Neuronal stem cell (in vitro differentiated cells): Measurements from ENCODE around the gene PCSK2.

Experiments
- DNase-seq: peaks from one replicate; pipeline ENCODE4 v3.0.0-alpha.2; 2013; ENCODE audit warnings: low spot score
- H2AFZ ChIP-seq: one replicate; pipeline ENCODE4 v1.6.1; 2013; ENCODE audit warnings: mild to moderate bottlenecking, low read length, inconsistent platforms
- H2AK5ac ChIP-seq: 2 replicates; pipeline ENCODE4 v1.6.1; 2013; ENCODE audit warnings: low read depth, mild to moderate bottlenecking, inconsistent platforms, low read length, moderate library complexity, mixed read lengths
- H2BK120ac ChIP-seq: 2 replicates; pipeline ENCODE4 v1.6.1; 2013; ENCODE audit warnings: low read depth, mild to moderate bottlenecking, inconsistent platforms, low read length, moderate library complexity, mixed read lengths
- H2BK12ac ChIP-seq: one replicate; pipeline ENCODE4 v1.6.1; 2013; ENCODE audit warnings: low read length, inconsistent platforms
- H2BK15ac ChIP-seq: 2 replicates; pipeline ENCODE4 v1.6.1; 2013; ENCODE audit warnings: mild to moderate bottlenecking, low read length, inconsistent platforms, mixed read lengths
- H2BK5ac ChIP-seq: one replicate; pipeline ENCODE4 v1.6.1; 2013; ENCODE audit warnings: inconsistent platforms, mild to moderate bottlenecking, low read length, moderate library complexity
- H3K14ac ChIP-seq: one replicate; pipeline ENCODE4 v1.6.1; 2013; ENCODE audit warnings: low read length, inconsistent platforms
- H3K18ac ChIP-seq: 2 replicates; pipeline ENCODE4 v1.6.1; 2013; ENCODE audit warnings: low read length, inconsistent platforms
- H3K23ac ChIP-seq: 2 replicates; pipeline ENCODE4 v1.6.1; 2013; ENCODE audit warnings: low read depth, mild to moderate bottlenecking, mixed read lengths, low read length, inconsistent platforms; ENCODE audit not compliant: poor library complexity
- H3K27ac ChIP-seq: replicated peaks from 3 replicates; pipeline ENCODE4 v1.5.1; 2013; ENCODE audit warnings: low read length, inconsistent platforms
- H3K27me3 ChIP-seq, 3 experiments: 2 replicates each; pipeline ENCODE4 v1.6.1; 2013; ENCODE audit warnings: low read length in 3 of 3, mild to moderate bottlenecking in 2 of 3, inconsistent platforms in 1 of 3, low read depth in 1 of 3, mixed read lengths in 1 of 3, moderate library complexity in 1 of 3; ENCODE audit not compliant: control insufficient read depth in 3 of 3, insufficient read depth in 3 of 3
- H3K36me3 ChIP-seq, 2 donors: replicated peaks in 1 of 2; 2 replicates each; pipeline ENCODE4 v1.6.1; 2013; ENCODE audit warnings: low read length in 2 of 2; ENCODE audit not compliant: control insufficient read depth in 2 of 2, insufficient read depth in 2 of 2
- H3K4ac ChIP-seq: 2 replicates; pipeline ENCODE4 v1.6.1; 2013; ENCODE audit warnings: inconsistent platforms, mild to moderate bottlenecking, low read length, moderate library complexity
- H3K4me1 ChIP-seq, 2 donors: 1 replicate in 1 of 2; 2 replicates in 1 of 2; pipeline ENCODE4 v1.6.1; 2013; ENCODE audit warnings: low read length in 2 of 2, low read depth in 1 of 2; ENCODE audit not compliant: control insufficient read depth in 2 of 2, insufficient read depth in 1 of 2
- H3K4me2 ChIP-seq: one replicate; pipeline ENCODE4 v1.6.1; 2013; ENCODE audit warnings: mild to moderate bottlenecking, low read length, inconsistent platforms; ENCODE audit not compliant: insufficient read depth, poor library complexity, severe bottlenecking
- H3K4me3 ChIP-seq, 2 donors: 2 replicates each; pipeline ENCODE4 v1.5.1; 2013; ENCODE audit warnings: low read length in 2 of 2, mild to moderate bottlenecking in 2 of 2, inconsistent platforms in 1 of 2, moderate library complexity in 1 of 2
- H3K79me1 ChIP-seq: one replicate; pipeline ENCODE4 v1.6.1; 2013; ENCODE audit warnings: low read depth, mild to moderate bottlenecking, inconsistent platforms, low read length, moderate library complexity
- H3K9ac ChIP-seq: one replicate; pipeline ENCODE4 v1.6.1; 2013; ENCODE audit warnings: mild to moderate bottlenecking, low read depth, low read length, inconsistent platforms; ENCODE audit not compliant: poor library complexity
- H3K9me3 ChIP-seq, 2 donors: replicated peaks in 1 of 2; 2 replicates each; pipeline versions ENCODE3 to v1.6.1; 2013; ENCODE audit warnings: low read length in 2 of 2, mild to moderate bottlenecking in 2 of 2, inconsistent platforms in 1 of 2, low read depth in 1 of 2, mixed read lengths in 1 of 2, moderate library complexity in 1 of 2; ENCODE audit not compliant: control insufficient read depth in 2 of 2, insufficient read depth in 1 of 2
- H4K8ac ChIP-seq: one replicate; pipeline ENCODE4 v1.6.1; 2013; ENCODE audit warnings: low read depth, mild to moderate bottlenecking, inconsistent platforms, low read length, moderate library complexity
- H4K91ac ChIP-seq: one replicate; pipeline ENCODE4 v1.6.1; 2013; ENCODE audit warnings: low read length, low read depth, mild to moderate bottlenecking, inconsistent platforms; ENCODE audit not compliant: poor library complexity
- WGBS, 2 donors: extraction: QIAGEN DNeasy Blood & Tissue Kit; methylation state at CpG; one replicate each; pipeline ENCODE4 v1.1.7; 2013; ENCODE audit warnings: missing lambda C conversion rate in 2 of 2, mixed read lengths in 1 of 2; ENCODE audit not compliant: insufficient read length in 2 of 2, insufficient replicate concordance in 1 of 2; ENCODE audit errors: extremely low coverage in 2 of 2; 5-methylcytosine and 5-hydroxymethylcytosine counted together

The PCSK2 gene

GRCh38 chr20:17493173-17493572 lies 266.3 kb downstream of the PCSK2 start:
- Histone ChIP-seq H2AFZ (no peak overlapping the region), H3K27ac (no peak overlapping the region), H3K36me3 (no peaks in the 10 kb centered on the region), H2AK5ac (no peak overlapping the region), H3K79me1 (no peaks in the 10 kb centered on the region), H3K4me3 (no peak overlapping the region), H2BK5ac (no peak overlapping the region), H3K4me1 (no peaks in the 10 kb centered on the region), H3K4me2 (no peak overlapping the region), H2BK12ac (no peak overlapping the region), H3K4ac (no peak overlapping the region), H3K9ac (no peak overlapping the region), H4K8ac (no peak overlapping the region), H3K23ac (no peak overlapping the region), H4K91ac (no peak overlapping the region), H2BK15ac (no peak overlapping the region), H2BK120ac (no peak overlapping the region), H3K14ac (no peak overlapping the region), H3K9me3 (no peaks in the 10 kb centered on the region), H3K18ac (no peak overlapping the region), H3K27me3 (peaks cover 0 to 28% (median 0%) of the 10 kb centered on the region in 3 experiments)
- DNase-seq, result no peak
- WGBS, 2 donors, result no CpG with 5 or more reads among the region's 2 CpGs

GRCh38 chr20:17494201-17494600 lies 267.4 kb downstream of the PCSK2 start:
- no peak overlapping the region for H4K91ac ChIP-seq
- H3K18ac ChIP-seq, result no peak overlapping the region
- no peak overlapping the region for H2BK120ac ChIP-seq
- H3K4ac ChIP-seq, result no peak overlapping the region
- no peak overlapping the region for H4K8ac ChIP-seq
- no peak overlapping the region for H2AK5ac ChIP-seq
- no peak overlapping the region for H3K23ac ChIP-seq
- H2BK5ac ChIP-seq, result no peak overlapping the region
- H3K27me3 ChIP-seq, result peaks cover 0 to 35% (median 0%) of the 10 kb centered on the region in 3 experiments
- H3K79me1 ChIP-seq, result no peaks in the 10 kb centered on the region
- H3K4me2 ChIP-seq, result no peak overlapping the region
- H3K36me3 ChIP-seq, result no peaks in the 10 kb centered on the region
- no peak overlapping the region for H3K14ac ChIP-seq
- no peak overlapping the region for H2BK15ac ChIP-seq
- H2BK12ac ChIP-seq, result no peak overlapping the region
- H3K9ac ChIP-seq, result no peak overlapping the region
- H3K4me1 ChIP-seq, result no peaks in the 10 kb centered on the region
- no peaks in the 10 kb centered on the region for H3K9me3 ChIP-seq
- H3K27ac ChIP-seq, result no peak overlapping the region
- no CpG with 5 or more reads among the region's 7 CpGs for WGBS, 2 donors
- H3K4me3 ChIP-seq, result no peak overlapping the region
- no peak for DNase-seq
- H2AFZ ChIP-seq, result no peak overlapping the region

GRCh38 chr20:17495826-17496225 lies 269.0 kb downstream of the PCSK2 start:
- no peak overlapping the region for H3K9ac ChIP-seq
- no peaks in the 10 kb centered on the region for H3K4me1 ChIP-seq
- no peak overlapping the region for H4K8ac ChIP-seq
- no peak overlapping the region for H3K4ac ChIP-seq
- no peak overlapping the region for H3K18ac ChIP-seq
- no peaks in the 10 kb centered on the region for H3K36me3 ChIP-seq
- H4K91ac ChIP-seq, result no peak overlapping the region
- WGBS, 2 donors, result no CpG with 5 or more reads among the region's 9 CpGs
- H2BK5ac ChIP-seq, result no peak overlapping the region
- H3K27ac ChIP-seq, result no peak overlapping the region
- peaks cover 0 to 26% (median 0%) of the 10 kb centered on the region in 3 experiments for H3K27me3 ChIP-seq
- no peak overlapping the region for H2BK15ac ChIP-seq
- no peak overlapping the region for H3K23ac ChIP-seq
- H2BK12ac ChIP-seq, result no peak overlapping the region
- no peak overlapping the region for H3K4me3 ChIP-seq
- no peaks in the 10 kb centered on the region for H3K79me1 ChIP-seq
- H3K9me3 ChIP-seq, result no peaks in the 10 kb centered on the region
- no peak overlapping the region for H2AFZ ChIP-seq
- H3K14ac ChIP-seq, result no peak overlapping the region
- DNase-seq, result no peak
- no peak overlapping the region for H2AK5ac ChIP-seq
- no peak overlapping the region for H3K4me2 ChIP-seq
- no peak overlapping the region for H2BK120ac ChIP-seq

GRCh38 chr20:17497821-17498580 lies 271.2 kb downstream of the PCSK2 start:
- no peak overlapping the region for H3K4ac ChIP-seq
- H3K4me1 ChIP-seq, result peaks cover 0 to 1% of the 10 kb centered on the region in 2 donors
- H3K36me3 ChIP-seq, result no peaks in the 10 kb centered on the region
- H3K79me1 ChIP-seq, result no peaks in the 10 kb centered on the region
- no peak overlapping the region for H2AFZ ChIP-seq
- H2BK5ac ChIP-seq, result no peak overlapping the region
- no peaks in the 10 kb centered on the region for H3K9me3 ChIP-seq
- H2BK120ac ChIP-seq, result no peak overlapping the region
- DNase-seq, result no peak
- peak overlapping the region; percentile 17 for H2AK5ac ChIP-seq
- no peak overlapping the region for H3K4me2 ChIP-seq
- no peak overlapping the region for H3K18ac ChIP-seq
- H4K91ac ChIP-seq, result no peak overlapping the region
- no peak overlapping the region for H3K27ac ChIP-seq
- no peak overlapping the region for H3K4me3 ChIP-seq
- H2BK12ac ChIP-seq, result no peak overlapping the region
- no peak overlapping the region for H2BK15ac ChIP-seq
- H4K8ac ChIP-seq, result no peak overlapping the region
- H3K23ac ChIP-seq, result no peak overlapping the region
- H3K14ac ChIP-seq, result no peak overlapping the region
- no CpG with 5 or more reads among the region's 11 CpGs for WGBS, 2 donors
- H3K27me3 ChIP-seq, result peaks cover 0 to 28% (median 2%) of the 10 kb centered on the region in 3 experiments
- no peak overlapping the region for H3K9ac ChIP-seq
